Measurements from ENCODE around the gene TTC7B. TPM values are rescaled to one million over a fixed set of nuclear protein-coding genes. Genes with fewer than 3 reads are reported as not detected.

Gene TTC7B
- total RNA-seq, 1 experiment from 2014 or later = 21.3 TPM

DNA sequence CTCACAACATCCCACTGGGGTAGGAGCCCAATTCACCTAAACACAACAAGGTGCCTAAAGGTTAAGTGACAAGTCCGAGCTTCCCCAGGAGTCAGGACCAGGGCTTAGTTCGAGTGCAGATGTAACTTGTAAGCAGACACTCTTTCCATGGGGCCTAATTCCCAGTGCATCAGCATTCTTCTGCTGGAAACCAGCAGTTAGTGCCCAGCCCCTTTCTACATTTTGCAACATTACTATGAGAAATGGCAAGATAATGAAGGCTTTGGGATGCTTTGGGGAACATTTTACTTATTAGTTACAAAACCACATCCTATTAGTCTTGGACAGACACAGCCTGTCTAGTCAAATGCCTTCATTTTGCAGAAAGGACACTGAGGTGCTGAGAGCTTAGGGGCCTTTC lies 239.6 kb downstream of the TTC7B start:
- no peak for DNase-seq (ENCODE audit: low read depth)

DNA sequence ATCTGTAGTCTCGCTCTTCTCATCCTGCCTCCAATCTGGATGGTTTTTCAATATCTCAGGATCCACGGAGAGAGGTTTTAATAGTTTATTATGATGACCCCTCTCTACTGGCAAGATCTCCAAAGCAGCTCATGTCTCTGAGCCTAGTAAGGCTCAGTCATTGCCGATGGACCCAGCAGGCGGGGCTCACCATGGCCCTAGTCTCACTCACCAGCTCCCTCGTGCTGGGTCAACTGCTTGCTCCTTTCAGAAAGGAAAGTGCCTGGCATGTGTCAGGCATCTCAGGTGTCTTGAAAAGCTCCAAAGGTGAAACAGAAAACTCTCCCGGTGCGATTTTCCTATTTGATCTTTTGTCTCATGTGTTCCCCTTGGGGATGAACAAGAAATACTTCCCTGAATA lies 240.4 kb downstream of the TTC7B start:
- no peak for DNase-seq (ENCODE audit: low read depth)

DNA sequence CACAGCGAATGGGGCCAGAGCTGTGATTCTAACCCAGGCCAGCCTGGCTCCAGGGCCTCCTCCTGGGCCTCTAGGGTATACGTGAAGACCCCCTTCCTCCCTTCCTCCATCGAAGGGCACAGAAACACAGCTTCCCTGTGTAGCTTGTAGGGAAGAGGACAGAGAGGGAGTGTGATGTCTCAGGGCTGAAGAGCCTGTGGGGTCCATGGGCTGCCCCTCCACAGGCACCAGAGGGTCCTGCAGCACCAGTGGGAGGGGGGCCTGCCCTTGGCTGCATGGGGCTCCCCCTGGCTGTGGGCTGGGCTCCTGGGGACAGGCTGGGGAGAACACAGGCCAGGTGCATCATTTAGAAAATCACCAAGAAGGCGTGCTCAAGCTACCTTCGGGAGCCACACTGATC lies 240.9 kb downstream of the TTC7B start:
- no peak for DNase-seq (ENCODE audit: low read depth)

DNA sequence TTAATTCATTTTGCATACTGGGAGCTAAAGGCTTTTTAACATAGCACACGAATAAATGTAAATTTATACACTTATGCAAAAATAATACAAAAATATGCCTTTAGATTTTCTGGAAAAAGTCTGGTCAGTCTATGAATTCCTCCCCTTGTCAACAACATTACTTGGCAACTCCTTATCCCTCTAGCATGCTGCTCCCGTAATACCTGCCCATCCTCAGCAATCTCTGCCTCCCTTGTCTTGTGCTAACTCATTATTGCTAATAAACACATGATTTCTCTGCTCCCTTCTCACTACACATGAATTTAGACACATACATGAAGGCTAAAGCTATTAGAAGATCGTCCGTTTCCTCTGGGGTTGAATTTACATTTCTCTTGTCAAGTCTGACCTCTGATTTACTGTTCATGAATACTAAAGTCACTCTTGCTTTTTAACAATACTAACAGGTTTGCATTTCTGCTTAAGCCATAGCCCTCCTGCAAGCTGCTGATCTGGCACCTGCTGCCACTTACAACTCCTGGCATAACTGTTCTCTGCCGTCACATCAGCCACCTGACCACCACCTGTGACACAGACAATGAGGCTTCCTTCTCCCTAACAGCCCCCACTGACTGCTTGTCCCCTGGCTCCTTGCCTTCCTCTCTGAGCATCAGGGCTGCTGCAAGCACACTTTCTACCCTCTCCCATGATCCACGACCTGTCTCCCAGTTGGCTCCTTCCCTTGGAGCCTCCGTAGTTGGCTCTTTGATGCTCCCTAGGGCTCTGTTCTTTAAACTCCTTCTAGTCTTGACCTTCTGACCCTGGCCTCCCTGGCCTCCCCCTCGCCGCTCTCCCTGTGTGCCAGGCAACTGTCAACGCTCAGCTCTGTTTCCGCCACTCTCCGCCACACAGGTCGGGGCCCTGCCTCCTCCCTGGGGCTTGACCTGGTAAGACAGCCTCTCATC lies 241.8 kb downstream of the TTC7B start:
- DNase-seq (ENCODE audit: low read depth) = no peak

DNA sequence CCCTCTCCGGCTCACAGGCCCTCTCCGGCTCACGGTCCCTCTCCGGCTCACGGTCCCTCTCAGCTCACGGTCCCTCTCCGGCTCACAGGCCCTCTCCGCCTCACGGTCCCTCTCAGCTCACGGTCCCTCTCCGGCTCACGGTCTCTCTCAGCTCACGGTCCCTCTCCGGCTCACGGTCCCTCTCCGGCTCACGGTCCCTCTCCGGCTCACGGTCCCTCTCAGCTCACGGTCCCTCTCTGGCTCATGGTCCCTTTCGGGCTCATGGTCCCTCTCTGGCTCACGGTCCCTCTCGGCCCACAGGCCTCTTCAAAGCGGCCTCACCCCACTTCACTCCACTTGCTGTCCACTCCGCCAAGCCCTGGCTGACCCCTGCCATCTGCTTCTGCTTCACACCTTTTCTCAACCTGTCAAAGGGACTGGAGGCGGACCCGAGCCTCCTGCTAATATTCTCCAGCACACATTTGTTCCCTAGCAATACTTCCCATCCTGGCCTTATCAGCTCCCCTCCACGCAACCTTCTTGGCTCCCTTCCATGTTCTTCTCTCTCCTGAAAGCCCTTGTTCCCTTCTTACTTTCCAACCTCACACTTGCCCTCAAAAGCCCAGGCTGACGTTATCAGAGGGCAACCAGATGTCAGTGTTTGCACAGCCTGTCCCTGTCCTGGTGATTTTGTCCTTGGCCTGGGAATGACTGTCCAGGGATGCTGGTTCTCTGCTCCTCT lies 242.7 kb downstream of the TTC7B start:
- no peak for DNase-seq (ENCODE audit: low read depth)

DNA sequence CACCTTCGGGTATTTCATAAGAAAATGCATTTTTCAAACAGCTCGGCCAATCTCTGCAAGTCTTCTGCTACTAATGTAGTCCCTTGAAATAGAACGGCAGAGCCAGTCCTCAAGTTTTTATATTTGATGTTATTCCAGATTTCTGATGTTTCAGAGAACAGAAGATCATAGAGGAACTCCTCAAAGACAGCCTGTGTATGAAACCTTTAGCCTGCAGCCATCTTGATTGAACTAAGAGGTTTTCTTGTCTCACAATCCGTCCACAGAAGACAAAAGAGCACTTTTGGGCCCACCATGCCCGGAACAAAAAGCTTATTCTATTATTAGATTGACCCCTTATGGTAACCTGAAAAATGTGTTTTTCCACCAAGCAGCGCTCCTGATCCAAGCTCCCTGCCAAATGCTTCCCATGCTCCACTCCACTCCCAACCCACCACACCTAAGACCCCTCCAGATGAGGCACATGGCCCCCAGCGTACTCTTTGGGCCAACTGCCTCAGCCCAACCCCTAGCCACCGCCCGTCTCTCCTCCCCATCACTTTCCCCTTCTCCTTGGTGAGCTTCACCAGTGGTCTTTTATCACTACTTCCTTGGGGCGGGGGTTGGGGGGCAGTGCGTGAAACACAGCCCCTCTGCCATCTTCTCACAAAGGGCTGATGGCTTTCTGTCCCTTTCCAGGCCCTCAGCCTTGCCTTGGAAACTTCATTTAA lies 243.6 kb downstream of the TTC7B start:
- no peak for DNase-seq (ENCODE audit: low read depth)

DNA sequence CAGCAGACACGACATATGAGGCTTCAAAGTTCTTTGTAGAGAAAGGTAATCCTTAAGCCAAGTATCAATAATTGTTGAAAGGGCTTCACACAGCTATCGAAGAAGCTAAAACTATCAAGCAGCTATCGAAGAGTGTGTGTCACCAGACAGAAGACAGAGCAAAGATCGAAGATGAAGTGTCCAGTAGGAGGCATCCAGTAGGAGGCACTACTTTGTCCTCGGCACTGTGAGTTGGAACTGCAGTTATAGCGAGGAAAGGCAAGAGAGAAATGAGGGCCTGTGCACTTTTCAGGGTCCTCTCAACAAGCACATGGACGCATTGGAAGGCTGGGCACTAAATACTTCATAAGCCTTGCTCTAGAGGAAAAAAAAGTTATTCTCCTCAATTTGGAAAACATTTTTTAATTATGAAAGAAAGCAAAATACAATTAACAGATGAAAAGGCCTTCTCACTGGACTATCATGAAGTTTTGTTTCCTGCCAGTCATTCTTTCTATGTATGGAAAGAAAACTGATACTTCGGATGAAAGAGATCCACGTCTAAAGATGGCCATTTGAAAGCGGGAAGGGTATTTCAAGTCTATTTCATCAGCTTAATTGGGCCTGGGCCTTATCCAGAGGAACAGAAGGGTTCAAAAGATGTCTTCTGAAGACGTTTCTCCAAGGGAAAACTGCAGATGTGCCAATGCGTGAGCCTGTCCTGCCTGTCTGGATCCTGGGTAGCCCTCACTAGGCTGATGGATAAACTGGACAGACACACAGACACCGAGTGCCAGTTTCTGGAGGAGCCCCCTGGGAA lies 244.9 kb downstream of the TTC7B start:
- no peak for DNase-seq (ENCODE audit: low read depth)

DNA sequence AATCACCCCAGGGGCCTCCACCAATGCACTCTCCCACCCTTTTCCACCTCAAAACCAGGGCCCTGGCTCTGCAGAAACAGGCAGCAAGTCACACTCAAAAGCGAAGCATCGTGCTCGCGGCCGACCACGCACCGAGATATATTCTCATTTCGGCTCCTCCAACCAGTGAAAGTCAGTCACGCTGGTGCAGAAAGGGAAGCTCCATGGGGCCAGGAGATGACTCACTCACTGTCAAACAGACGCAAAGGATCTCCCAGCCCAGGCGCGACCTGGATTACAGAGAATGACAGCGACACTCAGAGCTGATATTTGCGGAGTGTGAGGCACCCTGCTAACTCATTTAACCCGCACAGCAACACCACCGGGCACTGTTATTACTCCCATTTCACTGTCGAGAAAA lies 245.8 kb downstream of the TTC7B start:
- no peak for DNase-seq (ENCODE audit: low read depth)

DNA sequence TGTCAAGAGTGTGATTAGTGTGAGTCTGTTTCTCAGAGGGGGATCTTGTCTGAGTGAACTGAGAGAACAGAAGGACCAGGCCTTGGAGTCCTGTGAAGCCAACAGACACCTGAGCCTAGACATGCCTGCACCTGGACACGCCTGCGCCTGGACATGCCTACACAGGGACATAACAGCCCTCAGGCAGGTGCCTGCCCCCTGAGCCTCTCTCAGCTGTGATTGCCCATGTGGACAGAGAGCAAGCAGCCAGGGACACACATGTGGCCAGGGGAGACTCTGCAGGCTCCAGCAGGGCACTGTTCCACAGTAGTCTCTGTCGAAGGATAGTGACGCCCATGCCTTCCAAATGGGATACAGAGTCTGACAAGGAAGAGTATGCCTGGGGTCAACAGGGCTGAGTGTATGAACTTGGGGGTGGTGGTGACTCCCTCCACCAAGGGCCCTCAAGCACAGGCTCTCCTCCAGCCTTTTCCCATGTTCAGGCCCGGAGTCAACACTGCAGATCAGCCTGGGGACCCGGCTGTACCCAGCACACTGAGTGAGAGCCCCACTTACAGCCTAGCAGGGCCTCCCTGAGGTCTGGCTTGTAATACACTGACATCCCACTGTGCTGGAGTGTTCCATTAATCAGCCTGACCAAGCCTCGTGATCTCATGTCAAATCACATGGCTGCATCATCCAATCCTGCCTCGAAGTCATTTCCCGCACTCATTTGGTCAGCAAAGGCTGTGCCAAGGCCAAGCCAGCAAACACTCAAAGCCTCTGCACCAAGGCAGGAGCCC lies 246.4 kb downstream of the TTC7B start:
- DNase-seq (ENCODE audit: low read depth) = no peak

DNA sequence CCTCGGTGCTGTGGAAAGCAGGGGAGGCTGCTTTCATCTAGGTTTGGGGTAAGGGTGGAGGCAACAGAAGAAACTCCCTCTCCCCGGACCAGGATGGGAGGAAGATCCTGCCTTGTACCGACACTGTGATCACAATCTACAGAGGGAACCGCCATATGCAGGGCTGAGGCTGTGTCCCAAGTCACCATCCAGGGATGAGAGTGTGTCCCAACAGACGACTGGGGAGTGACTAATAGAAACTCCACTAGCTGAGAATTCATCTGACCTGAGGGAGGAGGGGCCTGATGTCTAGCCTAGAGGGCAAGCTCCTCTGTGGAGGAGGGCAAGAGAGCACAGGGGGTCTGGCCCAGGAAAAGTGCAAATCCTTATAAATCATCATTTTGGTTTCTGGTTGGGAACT lies 247.0 kb downstream of the TTC7B start:
- DNase-seq (ENCODE audit: low read depth) = no peak

DNA sequence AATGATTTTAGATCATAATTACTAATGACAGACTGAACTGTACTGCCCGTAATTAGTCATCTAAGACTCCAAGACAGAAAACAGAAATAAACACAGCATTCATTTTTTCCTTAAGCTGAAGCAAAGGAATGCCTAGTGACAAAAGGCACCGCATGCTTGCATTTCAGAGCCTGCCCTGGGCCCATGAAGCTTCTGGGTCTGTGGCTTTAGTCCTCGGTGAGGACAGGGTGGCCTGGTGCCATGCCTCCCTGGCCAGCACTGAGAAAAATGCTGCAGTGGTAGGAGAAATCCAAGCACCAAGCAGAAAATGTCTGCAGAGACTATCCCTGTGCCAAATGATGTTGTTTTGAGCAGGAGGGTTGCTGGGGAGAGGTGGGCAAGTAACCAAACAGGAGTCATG lies 247.8 kb downstream of the TTC7B start:
- DNase-seq (ENCODE audit: low read depth) = no peak

DNA sequence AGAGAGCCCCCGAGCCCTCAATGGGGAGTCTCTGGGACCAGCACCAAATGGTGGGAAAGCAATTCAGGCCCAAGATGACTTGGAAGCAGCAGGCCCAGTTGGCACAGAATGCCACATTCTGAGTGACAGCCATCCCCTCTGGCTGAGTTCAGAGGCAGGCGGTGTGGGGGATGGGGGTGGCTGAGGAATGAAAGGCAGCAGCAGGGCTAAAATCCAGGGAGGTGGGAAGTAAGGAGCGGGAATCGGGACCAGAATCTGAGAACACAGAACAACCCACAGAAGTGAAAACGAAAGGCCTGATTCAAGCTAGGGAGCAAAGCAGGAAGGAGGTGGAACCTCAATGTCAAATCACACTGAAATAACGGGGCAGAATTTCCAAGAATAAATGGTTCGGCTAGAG lies 248.2 kb downstream of the TTC7B start:
- no peak for DNase-seq (ENCODE audit: low read depth)

DNA sequence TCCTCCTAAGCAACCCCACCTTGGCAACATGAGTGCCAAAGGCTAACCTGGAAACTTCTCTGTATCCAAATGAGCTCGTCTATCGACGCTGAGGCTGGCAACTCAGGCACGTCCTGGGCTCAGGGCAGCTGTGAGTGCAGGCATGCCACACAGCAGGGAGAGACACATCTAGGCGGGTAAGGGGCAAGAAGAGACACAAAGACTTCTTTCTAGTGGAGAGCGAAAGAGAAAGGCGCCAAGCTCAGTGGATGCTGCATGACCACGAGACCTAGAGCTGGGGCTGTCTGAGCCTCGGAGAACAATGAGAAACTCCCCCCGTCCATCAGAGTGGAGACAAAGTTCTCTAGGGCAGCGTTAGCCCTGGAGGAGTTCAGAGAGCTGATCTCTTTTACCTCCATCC lies 249.0 kb downstream of the TTC7B start:
- no peak for DNase-seq (ENCODE audit: low read depth)

DNA sequence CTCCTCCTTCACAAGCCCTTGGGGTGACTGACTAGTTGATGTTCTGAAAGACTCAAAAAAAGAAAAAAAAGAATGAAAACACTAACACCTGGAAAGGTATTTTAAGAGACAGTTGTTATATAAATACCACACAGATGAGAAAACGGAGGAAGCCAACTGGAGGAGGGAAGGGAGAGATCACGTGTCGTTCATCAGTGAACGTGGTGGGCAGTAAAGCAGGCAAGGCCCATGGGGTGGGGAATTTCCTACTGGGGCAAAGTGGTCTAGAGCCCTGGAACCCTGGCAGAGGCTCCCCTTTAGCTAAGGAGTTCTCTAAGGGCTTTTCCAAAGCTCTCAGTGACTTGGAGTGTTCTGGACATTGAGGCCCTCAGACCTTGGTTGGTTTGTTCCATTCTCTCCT lies 249.7 kb downstream of the TTC7B start:
- DNase-seq (ENCODE audit: low read depth) = no peak

DNA sequence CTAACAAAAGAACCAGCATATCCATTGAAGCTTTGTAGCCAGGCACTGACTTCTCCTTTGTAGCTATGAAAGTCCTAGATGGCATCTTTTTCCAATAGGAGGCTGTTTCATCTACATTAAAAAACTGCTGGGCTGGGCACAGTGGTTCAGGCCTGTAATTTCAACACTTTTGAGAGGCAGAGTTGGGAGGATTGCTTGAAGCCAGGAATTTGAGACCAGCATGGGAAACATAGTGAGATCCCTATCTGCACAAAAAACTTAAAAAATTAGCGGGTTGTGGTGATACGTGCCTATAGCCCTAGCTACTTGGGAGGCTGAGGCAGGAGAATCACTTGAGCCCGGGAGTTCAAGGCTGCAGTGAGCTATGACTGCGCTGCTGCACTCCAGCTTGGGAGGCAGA lies 251.7 kb downstream of the TTC7B start:
- no peak for DNase-seq (ENCODE audit: low read depth)

DNA sequence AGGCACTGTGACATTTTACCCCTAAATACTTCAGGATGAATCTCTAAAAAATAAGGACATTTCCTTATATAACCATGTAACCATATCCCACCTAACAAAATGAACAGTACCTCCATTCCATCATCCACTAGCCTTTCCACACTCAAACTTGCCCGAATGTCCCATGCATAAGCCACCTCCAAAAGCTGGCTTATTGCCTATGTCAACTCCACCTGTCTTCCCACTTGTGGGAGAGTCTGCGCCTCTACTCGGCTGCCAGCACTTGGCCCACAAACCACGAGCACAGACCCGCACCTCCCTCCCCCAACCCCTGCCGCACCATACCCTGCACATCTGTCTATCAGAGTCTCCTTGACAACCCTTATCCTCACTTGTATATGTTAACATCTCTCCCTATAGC lies 253.6 kb downstream of the TTC7B start:
- no peak for DNase-seq (ENCODE audit: low read depth)

DNA sequence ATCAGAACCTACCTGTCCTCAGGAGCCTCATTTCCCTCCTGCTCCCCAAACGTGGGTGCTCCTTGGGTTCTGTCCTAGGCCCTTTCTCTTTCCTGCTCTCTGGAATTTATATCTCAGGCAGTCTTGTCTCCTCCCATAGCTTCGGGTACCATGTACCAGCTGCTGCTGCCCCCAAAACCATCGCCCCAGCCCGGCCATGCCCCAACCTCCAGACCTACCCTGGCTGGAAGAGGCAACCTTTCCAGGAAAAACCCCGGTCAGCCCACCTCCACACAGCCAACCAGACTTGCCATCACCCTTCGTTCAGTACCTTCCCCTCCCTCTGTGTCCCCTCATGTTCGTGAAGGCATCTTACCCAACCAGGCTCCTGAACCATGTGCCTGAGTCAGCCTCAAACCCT lies 254.3 kb downstream of the TTC7B start:
- no peak for DNase-seq (ENCODE audit: low read depth)

DNA sequence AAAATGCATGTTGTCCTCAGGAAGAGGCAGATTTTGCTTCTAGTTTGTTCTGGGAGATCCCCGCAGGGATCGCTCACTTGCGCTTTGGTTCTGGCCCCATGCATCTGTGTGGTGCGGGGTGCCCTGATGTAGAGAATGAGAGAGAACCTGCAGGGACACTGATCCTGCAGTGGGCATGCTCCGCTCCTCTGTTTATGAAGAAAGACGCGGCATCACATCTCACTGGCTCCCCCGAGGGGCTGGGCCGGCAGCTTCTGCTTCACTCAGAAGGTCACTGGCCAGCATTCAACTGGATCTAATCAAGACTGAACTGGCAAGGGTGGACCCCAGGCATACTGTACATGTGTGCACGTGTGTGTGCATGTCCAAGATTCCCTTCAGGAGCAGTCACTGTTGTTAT lies 255.2 kb downstream of the TTC7B start:
- DNase-seq (ENCODE audit: low read depth) = no peak

DNA sequence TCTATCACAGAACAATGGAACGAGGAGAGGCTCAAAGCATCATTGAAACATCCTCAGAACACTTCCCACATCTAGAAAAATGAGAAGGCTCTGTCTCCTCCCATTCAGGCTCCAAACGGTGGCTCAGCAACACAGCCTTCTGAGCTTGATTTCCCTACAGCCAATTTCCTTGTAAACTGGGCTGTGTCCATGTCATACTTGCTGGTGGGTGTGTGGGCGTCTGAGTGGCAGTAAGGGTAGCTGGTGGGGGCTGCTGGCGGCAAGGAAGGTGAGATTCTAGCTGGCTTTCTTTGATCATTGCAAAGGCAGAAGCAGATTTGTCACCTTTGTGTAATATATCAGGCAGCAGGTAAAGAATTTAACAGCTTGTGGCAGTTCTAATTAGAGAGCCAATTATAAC lies 255.7 kb downstream of the TTC7B start:
- DNase-seq (ENCODE audit: low read depth) = no peak

DNA sequence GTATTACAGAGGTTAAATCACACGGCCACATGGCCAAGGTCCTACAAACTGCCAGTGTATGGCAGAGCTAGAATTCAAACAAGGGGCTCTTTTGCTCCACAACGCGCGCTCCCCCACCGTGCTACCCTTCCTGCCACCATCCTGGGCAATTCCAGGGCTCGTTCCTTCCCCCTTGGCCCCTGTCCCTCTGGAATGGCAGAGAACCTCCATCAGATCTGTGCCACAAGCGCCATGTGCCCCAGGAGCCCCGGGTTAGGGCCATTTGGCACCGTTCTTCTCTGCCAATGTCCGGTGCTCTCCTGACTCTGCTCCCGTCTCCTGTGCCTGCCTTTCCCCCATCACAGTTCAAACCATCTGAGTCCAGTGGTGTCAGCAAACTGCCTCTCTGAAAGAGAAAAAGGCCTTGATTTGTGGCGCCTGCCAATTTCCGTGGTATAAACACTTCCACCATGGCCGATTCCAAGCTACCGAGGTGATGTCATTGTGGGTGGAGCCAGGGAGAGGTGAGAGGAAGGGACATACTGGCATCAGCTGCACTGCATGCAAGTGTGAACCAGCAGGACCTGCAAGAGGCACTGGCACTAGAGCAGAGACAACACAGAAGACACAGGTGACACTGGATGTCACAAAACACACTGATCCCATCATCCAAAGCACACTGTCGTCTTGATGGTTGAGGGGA lies 256.3 kb downstream of the TTC7B start:
- DNase-seq (ENCODE audit: low read depth) = no peak
